HepG2 (cell line): Measurements from ENCODE around the gene TMEM218. TPM values are rescaled to one million over a fixed set of nuclear protein-coding genes. Genes with fewer than 3 reads are reported as not detected.

Experiments used
- CHD2 ChIP-seq: IDR thresholded peaks from 2 replicates; pipeline ENCODE4 v1.6.1; 2011; ENCODE audit warnings: low read depth, low read length, improper control_type of control experiment
- GATA4 ChIP-seq: sonication (generic); IDR thresholded peaks from 2 replicates; pipeline ENCODE4 v1.6.1; 2016; ENCODE audit warnings: antibody characterized with exemption, low read depth, borderline replicate concordance
- HNRNPLL ChIP-seq: fragments of 200-400 bp; formaldehyde crosslinking; IDR thresholded peaks from 2 replicates; pipeline ENCODE4 v1.6.1; 2017; ENCODE audit warnings: mild to moderate bottlenecking, low read depth, low read length; ENCODE audit not compliant: poor library complexity, severe bottlenecking
- MIER3 ChIP-seq: IDR thresholded peaks from 2 replicates; pipeline ENCODE4 v1.6.1; 2016; ENCODE audit warnings: missing compliant biosample characterization, borderline replicate concordance
- MIXL1 ChIP-seq: IDR thresholded peaks from 2 replicates; pipeline ENCODE4 v1.6.1; 2016
- NFYC ChIP-seq: IDR thresholded peaks from 2 replicates; pipeline ENCODE4 v1.6.1; 2016; ENCODE audit warnings: missing genetic modification reagents, missing compliant biosample characterization
- PRMT3 ChIP-seq: sonication (generic); formaldehyde crosslinking; IDR thresholded peaks from 2 replicates; pipeline ENCODE4 v1.8.1; 2022; ENCODE audit warnings: low read depth, mild to moderate bottlenecking, moderate library complexity, missing genetic modification reagents, borderline replicate concordance
- STAG1 ChIP-seq: sonication (generic); formaldehyde crosslinking; IDR thresholded peaks from 2 replicates; pipeline ENCODE4 v1.4.0; 2020; ENCODE audit warnings: missing genetic modification reagents
- ZFP91 ChIP-seq: sonication (generic); formaldehyde crosslinking; IDR thresholded peaks from 2 replicates; pipeline ENCODE4 v1.9.0; 2022; ENCODE audit warnings: missing genetic modification reagents, mild to moderate bottlenecking, borderline replicate concordance
- ZNF329 ChIP-seq: sonication (generic); formaldehyde crosslinking; IDR thresholded peaks from 2 replicates; pipeline ENCODE4 v1.9.0; 2021; ENCODE audit warnings: low read depth, mild to moderate bottlenecking, missing genetic modification reagents
- ZNF510 ChIP-seq: sonication (generic); formaldehyde crosslinking; IDR thresholded peaks from 2 replicates; pipeline ENCODE4 v1.4.0; 2020; ENCODE audit warnings: low read depth, mild to moderate bottlenecking, missing genetic modification reagents
- ZNF619 ChIP-seq: sonication (generic); formaldehyde crosslinking; IDR thresholded peaks from 2 replicates; pipeline ENCODE4 v1.4.0; 2020; ENCODE audit warnings: mild to moderate bottlenecking, missing genetic modification reagents
- ZNF816 ChIP-seq: sonication (generic); formaldehyde crosslinking; IDR thresholded peaks from 2 replicates; pipeline ENCODE4 v1.8.0; 2022; ENCODE audit warnings: missing genetic modification reagents, mild to moderate bottlenecking, borderline replicate concordance
- polyA plus RNA-seq, 8 experiments: library from polyadenylated mRNA; depleted of rRNA in 3 of 8; stranded (reverse) in 7 of 8; unstranded in 1 of 8; fragments of >200 nt; fragmentation: Illumina TruSeq in 4 of 8; extraction: Trizol in 4 of 8; gene quantifications; 2 replicates each; pipeline versions ENCODE4 v1.2.1 to v1.2.3, GENCODE V29; 2011 to 2016; ENCODE audit warnings: low read depth in 4 of 8, missing spikeins in 1 of 8, mixed read lengths in 1 of 8; ENCODE audit not compliant: insufficient read depth in 1 of 8
- total RNA-seq, 5 experiments: library from RNA; depleted of rRNA; stranded (reverse); fragments of >200 nt; fragmentation: Illumina TruSeq; extraction: Trizol; gene quantifications; 2 replicates each; pipeline ENCODE4 v1.2.3, GENCODE V29; 2016; ENCODE audit warnings: low read depth in 1 of 5
- TF ChIP-seq, protein P1 (sequence below): sonication (generic); formaldehyde crosslinking; IDR thresholded peaks from 2 replicates; pipeline ENCODE4 v1.4.0; 2020; ENCODE audit warnings: mild to moderate bottlenecking, missing genetic modification reagents
- TF ChIP-seq, protein P2 (sequence below): sonication (generic); formaldehyde crosslinking; IDR thresholded peaks from one replicate; pipeline ENCODE4 v1.5.1; 2020; ENCODE audit warnings: mild to moderate bottlenecking, missing genetic modification reagents; ENCODE audit errors: not compliant biosample characterization
- TF ChIP-seq, protein P3 (sequence below): sonication (generic); formaldehyde crosslinking; IDR thresholded peaks from 2 replicates; pipeline ENCODE4 v1.5.0; 2020; ENCODE audit warnings: missing genetic modification reagents, mild to moderate bottlenecking, borderline replicate concordance

The TMEM218 gene
- total and polyA plus RNA-seq, 2 of the 13 experiments (the other 11 are each of a cell fraction or from before 2014, with no cell fraction given): 11.8 to 14.0 TPM

DNA sequence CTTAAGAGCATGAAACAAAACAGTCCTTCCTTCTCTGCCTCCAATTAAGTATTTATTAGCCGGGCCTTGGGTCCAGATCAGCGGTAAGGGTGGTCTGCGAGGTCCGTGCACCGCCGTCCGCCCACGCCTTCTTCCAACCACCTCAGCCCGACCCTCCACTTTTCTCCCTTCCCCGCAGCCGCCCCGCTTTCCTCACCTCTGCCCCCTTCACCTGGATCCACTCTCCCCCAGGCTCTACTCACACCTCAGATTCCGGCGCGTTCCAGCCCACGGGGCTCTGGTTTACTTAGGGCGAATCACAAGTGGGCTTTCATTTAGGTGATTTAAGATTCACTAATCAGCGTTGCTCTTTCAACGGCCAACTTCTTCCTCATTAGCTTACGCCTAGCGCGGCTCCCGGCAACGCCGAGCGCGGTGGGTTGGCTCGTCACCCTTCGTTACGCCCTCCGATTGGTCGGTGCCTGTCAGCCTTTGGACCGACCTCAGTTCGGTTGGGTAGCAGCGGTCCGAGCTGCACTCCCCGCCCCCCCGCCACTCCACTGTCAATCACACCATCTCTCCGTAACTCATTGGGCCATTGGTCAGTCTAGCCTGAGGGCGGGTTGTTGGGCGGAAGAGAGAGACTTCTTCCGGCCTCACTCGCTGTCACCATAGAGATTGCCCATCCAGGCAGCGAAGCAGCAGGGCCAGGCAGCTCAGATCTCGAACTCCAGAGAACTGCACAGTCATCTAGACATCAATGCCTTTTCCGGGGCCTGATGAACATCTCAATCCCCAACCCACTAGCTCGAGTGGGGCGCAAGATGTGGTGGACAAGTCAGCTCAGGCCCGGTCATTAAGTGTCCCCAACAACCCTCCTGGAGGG is at the start of gene TMEM218 (continued):
- TF ChIP-seq, protein P1, sequence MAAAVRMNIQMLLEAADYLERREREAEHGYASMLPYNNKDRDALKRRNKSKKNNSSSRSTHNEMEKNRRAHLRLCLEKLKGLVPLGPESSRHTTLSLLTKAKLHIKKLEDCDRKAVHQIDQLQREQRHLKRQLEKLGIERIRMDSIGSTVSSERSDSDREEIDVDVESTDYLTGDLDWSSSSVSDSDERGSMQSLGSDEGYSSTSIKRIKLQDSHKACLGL: 0 out of 2 replicates have a peak, but pooled peaks have one; percentile 32
- TF ChIP-seq ZNF619 (CRISPR knock-in tag) (0 out of 2 replicates have a peak, but pooled peaks have one; percentile 40), ZNF329 (CRISPR knock-in tag) (no peak), MIXL1 (CRISPR knock-in tag) (0 out of 2 replicates have a peak, but pooled peaks have one; percentile 9), STAG1 (no peak), NFYC (CRISPR knock-in tag) (peak; percentile 98), ZNF816 (0 out of 2 replicates have a peak, but pooled peaks have one; percentile 25), ZFP91 (CRISPR knock-in tag) (peak; percentile 47; the same call in 1 of the 2 replicates), HNRNPLL (peak; percentile 91), PRMT3 (CRISPR knock-in tag) (no peak), GATA4 (0 out of 2 replicates have a peak, but pooled peaks have one; percentile 39), ZNF510 (CRISPR knock-in tag) (0 out of 2 replicates have a peak, but pooled peaks have one; percentile 40), MIER3 (peak; percentile 42; the same call in 1 of the 2 replicates), CHD2 (0 out of 2 replicates have a peak, but pooled peaks have one; percentile 32)
- TF ChIP-seq, protein P2, sequence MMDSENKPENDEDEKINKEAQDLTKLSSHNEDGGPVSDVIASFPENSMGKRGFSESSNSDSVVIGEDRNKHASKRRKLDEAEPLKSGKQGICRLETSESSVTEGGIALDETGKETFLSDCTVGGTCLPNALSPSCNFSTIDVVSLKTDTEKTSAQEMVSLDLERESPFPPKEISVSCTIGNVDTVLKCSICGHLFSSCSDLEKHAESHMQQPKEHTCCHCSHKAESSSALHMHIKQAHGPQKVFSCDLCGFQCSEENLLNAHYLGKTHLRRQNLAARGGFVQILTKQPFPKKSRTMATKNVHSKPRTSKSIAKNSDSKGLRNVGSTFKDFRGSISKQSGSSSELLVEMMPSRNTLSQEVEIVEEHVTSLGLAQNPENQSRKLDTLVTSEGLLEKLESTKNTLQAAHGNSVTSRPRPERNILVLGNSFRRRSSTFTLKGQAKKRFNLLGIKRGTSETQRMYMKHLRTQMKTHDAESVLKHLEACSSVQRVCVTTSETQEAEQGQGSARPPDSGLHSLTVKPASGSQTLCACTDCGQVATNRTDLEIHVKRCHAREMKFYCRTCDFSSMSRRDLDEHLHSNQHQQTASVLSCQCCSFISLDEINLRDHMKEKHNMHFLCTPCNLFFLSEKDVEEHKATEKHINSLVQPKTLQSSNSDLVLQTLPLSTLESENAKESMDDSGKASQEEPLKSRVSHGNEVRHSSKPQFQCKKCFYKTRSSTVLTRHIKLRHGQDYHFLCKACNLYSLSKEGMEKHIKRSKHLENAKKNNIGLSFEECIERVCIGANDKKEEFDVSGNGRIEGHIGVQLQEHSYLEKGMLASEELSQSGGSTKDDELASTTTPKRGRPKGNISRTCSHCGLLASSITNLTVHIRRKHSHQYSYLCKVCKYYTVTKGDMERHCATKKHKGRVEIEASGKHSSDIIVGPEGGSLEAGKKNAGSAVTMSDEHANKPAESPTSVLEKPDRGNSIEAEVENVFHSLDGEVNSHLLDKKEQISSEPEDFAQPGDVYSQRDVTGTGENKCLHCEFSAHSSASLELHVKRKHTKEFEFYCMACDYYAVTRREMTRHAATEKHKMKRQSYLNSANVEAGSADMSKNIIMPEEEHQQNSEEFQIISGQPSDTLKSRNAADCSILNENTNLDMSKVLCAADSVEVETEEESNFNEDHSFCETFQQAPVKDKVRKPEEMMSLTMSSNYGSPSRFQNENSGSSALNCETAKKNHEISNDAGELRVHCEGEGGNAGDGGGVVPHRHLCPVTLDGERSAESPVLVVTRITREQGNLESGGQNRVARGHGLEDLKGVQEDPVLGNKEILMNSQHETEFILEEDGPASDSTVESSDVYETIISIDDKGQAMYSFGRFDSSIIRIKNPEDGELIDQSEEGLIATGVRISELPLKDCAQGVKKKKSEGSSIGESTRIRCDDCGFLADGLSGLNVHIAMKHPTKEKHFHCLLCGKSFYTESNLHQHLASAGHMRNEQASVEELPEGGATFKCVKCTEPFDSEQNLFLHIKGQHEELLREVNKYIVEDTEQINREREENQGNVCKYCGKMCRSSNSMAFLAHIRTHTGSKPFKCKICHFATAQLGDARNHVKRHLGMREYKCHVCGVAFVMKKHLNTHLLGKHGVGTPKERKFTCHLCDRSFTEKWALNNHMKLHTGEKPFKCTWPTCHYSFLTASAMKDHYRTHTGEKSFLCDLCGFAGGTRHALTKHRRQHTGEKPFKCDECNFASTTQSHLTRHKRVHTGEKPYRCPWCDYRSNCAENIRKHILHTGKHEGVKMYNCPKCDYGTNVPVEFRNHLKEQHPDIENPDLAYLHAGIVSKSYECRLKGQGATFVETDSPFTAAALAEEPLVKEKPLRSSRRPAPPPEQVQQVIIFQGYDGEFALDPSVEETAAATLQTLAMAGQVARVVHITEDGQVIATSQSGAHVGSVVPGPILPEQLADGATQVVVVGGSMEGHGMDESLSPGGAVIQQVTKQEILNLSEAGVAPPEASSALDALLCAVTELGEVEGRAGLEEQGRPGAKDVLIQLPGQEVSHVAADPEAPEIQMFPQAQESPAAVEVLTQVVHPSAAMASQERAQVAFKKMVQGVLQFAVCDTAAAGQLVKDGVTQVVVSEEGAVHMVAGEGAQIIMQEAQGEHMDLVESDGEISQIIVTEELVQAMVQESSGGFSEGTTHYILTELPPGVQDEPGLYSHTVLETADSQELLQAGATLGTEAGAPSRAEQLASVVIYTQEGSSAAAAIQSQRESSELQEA: peak; percentile 58
- TF ChIP-seq, protein P3, sequence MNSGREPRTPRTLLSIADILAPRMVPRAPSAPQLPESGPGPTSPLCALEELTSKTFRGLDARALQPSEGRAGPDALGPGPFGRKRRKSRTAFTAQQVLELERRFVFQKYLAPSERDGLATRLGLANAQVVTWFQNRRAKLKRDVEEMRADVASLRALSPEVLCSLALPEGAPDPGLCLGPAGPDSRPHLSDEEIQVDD: 0 out of 2 replicates have a peak, but pooled peaks have one; percentile 27
